Stimulated activated naive B cell treated with anti-CD40 and anti-IgM and Interleukin-4, amounts not matched to agents 10 μg/mL and 1 μg/mL and 100 μg/mL, for 72 hours (primary cell): ENCODE data around the gene SFSWAP.
"Not testable (repeated sequence)": the region's sequence is repeated elsewhere in the genome, so short reads cannot be mapped to it uniquely, and the experiment has no call there.

Experiments
- ATAC-seq, 2 donors: fragments of 150-1000 bp; cut with Tn5 transposase; replicated peaks; 2 replicates each; pipeline ENCODE4 v1.10.0; 2021; ENCODE audit warnings: moderate library complexity in 1 of 2
- DNase-seq: peaks from one replicate; pipeline ENCODE4 v3.0.0; 2021
- H3K27ac Mint-ChIP-seq: one replicate; pipeline ENCODE4 v1.8.0; 2022; ENCODE audit warnings: mild to moderate bottlenecking, mixed read lengths
- H3K27me3 Mint-ChIP-seq, 2 donors: one replicate each; pipeline ENCODE4 v1.8.0; 2022; ENCODE audit warnings: mixed read lengths in 2 of 2
- H3K36me3 Mint-ChIP-seq, 2 donors: one replicate each; pipeline ENCODE4 v1.8.0; 2022; ENCODE audit warnings: mixed read lengths in 2 of 2, mild to moderate bottlenecking in 1 of 2
- H3K4me1 Mint-ChIP-seq, 2 donors: one replicate each; pipeline ENCODE4 v1.8.0; 2022; ENCODE audit warnings: mixed read lengths in 2 of 2, mild to moderate bottlenecking in 1 of 2
- H3K4me3 Mint-ChIP-seq, 2 donors: one replicate each; pipeline ENCODE4 v1.8.0; 2022; ENCODE audit warnings: mild to moderate bottlenecking in 2 of 2, mixed read lengths in 2 of 2, moderate library complexity in 1 of 2
- H3K9me3 Mint-ChIP-seq, 2 donors: one replicate each; pipeline ENCODE4 v1.8.0; 2022; ENCODE audit warnings: mixed read lengths in 2 of 2, mild to moderate bottlenecking in 1 of 2

SFSWAP gene

GRCh38 chr12:131675126-131676080, 35.5 kb upstream of the SFSWAP start:
- no peak overlapping the region for H3K4me3 Mint-ChIP-seq
- no peaks in the 10 kb centered on the region for H3K4me1 Mint-ChIP-seq

GRCh38 chr12:131676544-131676943, 34.3 kb upstream of the SFSWAP start:
- Mint-ChIP-seq H3K36me3 (no peaks in the 10 kb centered on the region), H3K27me3 (peaks cover 22 to 40% of the 10 kb centered on the region in 2 donors), H3K27ac (no peak overlapping the region), H3K4me1 (no peaks in the 10 kb centered on the region), H3K4me3 (no peak overlapping the region), H3K9me3 (peaks cover 6 to 7% of the 10 kb centered on the region in 2 donors)
- ATAC-seq: no peak
- no peak for DNase-seq

More at GRCh38 chr12:131675126-131676080, 35.5 kb upstream of the SFSWAP start:
- Mint-ChIP-seq H3K27ac (no peak overlapping the region), H3K36me3 (no peaks in the 10 kb centered on the region), H3K9me3 (peaks cover 6 to 7% of the 10 kb centered on the region in 2 donors), H3K27me3 (peaks cover 15 to 34% of the 10 kb centered on the region in 2 donors)
- DNase-seq: no peak
- no peak for ATAC-seq

- H3K9me3 Mint-ChIP-seq, H3K4me3 Mint-ChIP-seq, H3K36me3 Mint-ChIP-seq, ATAC-seq, H3K4me1 Mint-ChIP-seq, DNase-seq, H3K27ac Mint-ChIP-seq: not testable (repeated sequence)
- peaks cover 22 to 45% of the 10 kb centered on the region in 2 donors for H3K27me3 Mint-ChIP-seq
These were observed 33.8 kb upstream of the SFSWAP start for GRCh38 chr12:131677067-131677466.

GRCh38 chr12:131677699-131678098, 33.2 kb upstream of the SFSWAP start:
- Mint-ChIP-seq H3K9me3 (peaks cover 6 to 7% of the 10 kb centered on the region in 2 donors), H3K27me3 (peaks cover 21 to 44% of the 10 kb centered on the region in 2 donors), H3K4me1 (peaks cover 2 to 9% of the 10 kb centered on the region in 2 donors), H3K4me3 (no peak overlapping the region), H3K27ac (no peak overlapping the region), H3K36me3 (no peaks in the 10 kb centered on the region)
- DNase-seq (no peak), ATAC-seq (no peak)

GRCh38 chr12:131678389-131679181, 32.3 kb upstream of the SFSWAP start:
- DNase-seq, ATAC-seq, H3K4me3 Mint-ChIP-seq, H3K36me3 Mint-ChIP-seq, H3K27ac Mint-ChIP-seq, H3K9me3 Mint-ChIP-seq: not testable (repeated sequence)
- peaks cover 5 to 10% of the 10 kb centered on the region in 2 donors for H3K4me1 Mint-ChIP-seq
- peaks cover 24 to 42% of the 10 kb centered on the region in 2 donors for H3K27me3 Mint-ChIP-seq

- not testable (repeated sequence) for H3K4me3 Mint-ChIP-seq, H3K36me3 Mint-ChIP-seq, ATAC-seq, H3K9me3 Mint-ChIP-seq, H3K27ac Mint-ChIP-seq, DNase-seq
- peaks cover 5 to 10% of the 10 kb centered on the region in 2 donors for H3K4me1 Mint-ChIP-seq
- peaks cover 24 to 42% of the 10 kb centered on the region in 2 donors for H3K27me3 Mint-ChIP-seq
These were observed 31.7 kb upstream of the SFSWAP start for GRCh38 chr12:131679186-131679585.

- not testable (repeated sequence) for DNase-seq, H3K4me3 Mint-ChIP-seq, H3K36me3 Mint-ChIP-seq, H3K27ac Mint-ChIP-seq, ATAC-seq, H3K9me3 Mint-ChIP-seq
- H3K27me3 Mint-ChIP-seq: peaks cover 24 to 41% of the 10 kb centered on the region in 2 donors
- H3K4me1 Mint-ChIP-seq: peaks cover 5 to 10% of the 10 kb centered on the region in 2 donors
These were observed 31.1 kb upstream of the SFSWAP start for GRCh38 chr12:131679816-131680215.

GRCh38 chr12:131680392-131681256, 30.3 kb upstream of the SFSWAP start:
- not testable (repeated sequence) for H3K9me3 Mint-ChIP-seq, DNase-seq, H3K4me3 Mint-ChIP-seq, H3K27ac Mint-ChIP-seq, ATAC-seq, H3K36me3 Mint-ChIP-seq
- peaks cover 24 to 35% of the 10 kb centered on the region in 2 donors for H3K27me3 Mint-ChIP-seq
- peaks cover 5 to 10% of the 10 kb centered on the region in 2 donors for H3K4me1 Mint-ChIP-seq

GRCh38 chr12:131681257-131681620, 29.7 kb upstream of the SFSWAP start:
- H3K9me3 Mint-ChIP-seq: peaks cover under 1 to 4% of the 10 kb centered on the region in 2 donors
- no peak overlapping the region for H3K4me3 Mint-ChIP-seq
- DNase-seq (no peak), ATAC-seq (no peak)
- no peak overlapping the region for H3K27ac Mint-ChIP-seq
- H3K4me1 Mint-ChIP-seq: peaks cover 5 to 10% of the 10 kb centered on the region in 2 donors
- H3K36me3 Mint-ChIP-seq: no peaks in the 10 kb centered on the region
- H3K27me3 Mint-ChIP-seq: peaks cover 24 to 35% of the 10 kb centered on the region in 2 donors

GRCh38 chr12:131681746-131682509, 29.0 kb upstream of the SFSWAP start:
- peak overlapping the region in 1 of 2 donors; percentile 69 for H3K4me3 Mint-ChIP-seq
- not testable (repeated sequence) for DNase-seq, H3K36me3 Mint-ChIP-seq, H3K9me3 Mint-ChIP-seq, H3K27ac Mint-ChIP-seq
- ATAC-seq: peak; percentile 65 to 99
- H3K4me1 Mint-ChIP-seq: peaks cover 5 to 10% of the 10 kb centered on the region in 2 donors
- H3K27me3 Mint-ChIP-seq: peaks cover 24 to 35% of the 10 kb centered on the region in 2 donors

- no peaks in the 10 kb centered on the region for H3K36me3 Mint-ChIP-seq
- ATAC-seq (peak; percentile 18 to 28), DNase-seq (no peak)
These were observed 28.4 kb upstream of the SFSWAP start for GRCh38 chr12:131682510-131682895.

GRCh38 chr12:131683266-131684014, 27.4 kb upstream of the SFSWAP start:
- H3K27me3 Mint-ChIP-seq: peaks cover 29 to 42% of the 10 kb centered on the region in 2 donors
- no peak overlapping the region for H3K4me3 Mint-ChIP-seq
- ATAC-seq (no peak), DNase-seq (no peak)
- H3K27ac Mint-ChIP-seq: no peak overlapping the region
- peaks cover 5 to 10% of the 10 kb centered on the region in 2 donors for H3K4me1 Mint-ChIP-seq
- H3K36me3 Mint-ChIP-seq: no peaks in the 10 kb centered on the region
- peaks cover 3 to 5% of the 10 kb centered on the region in 2 donors for H3K9me3 Mint-ChIP-seq

More at GRCh38 chr12:131682510-131682895, 28.4 kb upstream of the SFSWAP start:
- H3K4me3 Mint-ChIP-seq: no peak overlapping the region
- H3K9me3 Mint-ChIP-seq: no peaks in the 10 kb centered on the region
- H3K27ac Mint-ChIP-seq: no peak overlapping the region
- H3K27me3 Mint-ChIP-seq: peaks cover 24 to 35% of the 10 kb centered on the region in 2 donors
- H3K4me1 Mint-ChIP-seq: peaks cover 5 to 10% of the 10 kb centered on the region in 2 donors
